K562 (cell line): ENCODE results near the gene NAA38. TPM values are rescaled to one million over a fixed set of nuclear protein-coding genes. Genes with fewer than 3 reads are reported as not detected.

Experiments
- MED1 ChIP-seq: sonication (generic); formaldehyde crosslinking; IDR thresholded peaks from 2 replicates; pipeline ENCODE4 v1.8.1; 2023; ENCODE audit warnings: missing genetic modification reagents, borderline replicate concordance
- MTA2 ChIP-seq: fragments of 450-650 bp; IDR thresholded peaks from 2 replicates; pipeline ENCODE4 v1.6.1; 2016; ENCODE audit warnings: low read depth
- RBM22 ChIP-seq: fragments of 200-400 bp; formaldehyde crosslinking; IDR thresholded peaks from 2 replicates; pipeline ENCODE4 v1.6.1; 2018; ENCODE audit warnings: low read length, low read depth; ENCODE audit not compliant: poor library complexity, severe bottlenecking
- RBM34 ChIP-seq: fragments of 200-400 bp; formaldehyde crosslinking; IDR thresholded peaks from 2 replicates; pipeline ENCODE4 v1.6.1; 2018; ENCODE audit warnings: low read length, borderline replicate concordance; ENCODE audit not compliant: insufficient read depth
- ZFPM2 ChIP-seq: fragments of 250-450 bp; sonication (Bioruptor Pico); IDR thresholded peaks from 2 replicates; pipeline ENCODE4 v1.5.1; 2022; ENCODE audit warnings: mild to moderate bottlenecking
- polyA plus RNA-seq, 8 experiments: library from polyadenylated mRNA; depleted of rRNA in 4 of 8; stranded (reverse) in 5 of 8; unstranded in 3 of 8; fragments of >200 nt; fragmentation: Nextera tagmentation in 2 of 8; fragmentation: Illumina TruSeq in 1 of 8; extraction: Ambion mirVana in 2 of 8; extraction: Trizol in 1 of 8; gene quantifications; 2 replicates each; pipeline versions ENCODE4 v1.2.1 to v1.2.3, GENCODE V29; 2011 to 2014; ENCODE audit warnings: inconsistent platforms in 1 of 8, missing spikeins in 1 of 8
- total RNA-seq, 7 experiments: library from RNA; depleted of rRNA in 6 of 7; stranded (reverse); fragments of >200 nt in 6 of 7; fragmentation: Illumina TruSeq in 2 of 7; extraction: Trizol in 2 of 7; gene quantifications; 2 replicates each; pipeline versions ENCODE4 v1.2.1 to v1.2.3, GENCODE V29; 2011 to 2021; ENCODE audit warnings: low replicate concordance in 1 of 7
- TF ChIP-seq, protein P1 (sequence below), 2 experiments: fragments of 150-350 bp in 1 of 2; IDR thresholded peaks; 2 replicates each; pipeline ENCODE4 v1.6.1; 2012 to 2016; ENCODE audit warnings: low read depth in 2 of 2, low read length in 2 of 2, mild to moderate bottlenecking in 1 of 2, moderate library complexity in 1 of 2
- TF ChIP-seq, protein P2 (sequence below), 2 experiments: IDR thresholded peaks; 2 replicates each; pipeline ENCODE4 v1.6.1; 2012; ENCODE audit warnings: improper control_type of control experiment in 2 of 2, low read depth in 2 of 2, low read length in 2 of 2, borderline replicate concordance in 1 of 2
- TF ChIP-seq, protein P3 (sequence below): fragments of 450-650 bp; IDR thresholded peaks from 2 replicates; pipeline ENCODE4 v1.7.1; 2018; ENCODE audit warnings: mild to moderate bottlenecking, low read depth; ENCODE audit not compliant: partially characterized antibody
- TF ChIP-seq, protein P4 (sequence below): fragments of 450-650 bp; IDR thresholded peaks from 2 replicates; pipeline ENCODE4 v1.6.1; 2018; ENCODE audit warnings: mild to moderate bottlenecking, low read depth; ENCODE audit not compliant: partially characterized antibody
- TF ChIP-seq, protein P5 (sequence below), 2 experiments: fragments of 250-450 bp in 1 of 2; fragments of 450-650 bp in 1 of 2; sonication (Bioruptor Pico) in 1 of 2; IDR thresholded peaks; 2 replicates each; pipeline versions ENCODE4 v1.6.1 to v1.8.0; 2016 to 2021; ENCODE audit warnings: mild to moderate bottlenecking in 2 of 2, moderate library complexity in 2 of 2, missing compliant biosample characterization in 1 of 2, missing genetic modification characterization in 1 of 2
- TF ChIP-seq, protein P6 (sequence below): fragments of 250-450 bp; sonication (Bioruptor Pico); IDR thresholded peaks from 2 replicates; pipeline ENCODE4 v1.5.1; 2021; ENCODE audit warnings: mild to moderate bottlenecking

Gene NAA38
- total and polyA plus RNA-seq, 9 of the 15 experiments (the other 6 are each of a cell fraction or from before 2014, with no cell fraction given) = 16.4 to 99.8 (median 57.3) TPM

DNA sequence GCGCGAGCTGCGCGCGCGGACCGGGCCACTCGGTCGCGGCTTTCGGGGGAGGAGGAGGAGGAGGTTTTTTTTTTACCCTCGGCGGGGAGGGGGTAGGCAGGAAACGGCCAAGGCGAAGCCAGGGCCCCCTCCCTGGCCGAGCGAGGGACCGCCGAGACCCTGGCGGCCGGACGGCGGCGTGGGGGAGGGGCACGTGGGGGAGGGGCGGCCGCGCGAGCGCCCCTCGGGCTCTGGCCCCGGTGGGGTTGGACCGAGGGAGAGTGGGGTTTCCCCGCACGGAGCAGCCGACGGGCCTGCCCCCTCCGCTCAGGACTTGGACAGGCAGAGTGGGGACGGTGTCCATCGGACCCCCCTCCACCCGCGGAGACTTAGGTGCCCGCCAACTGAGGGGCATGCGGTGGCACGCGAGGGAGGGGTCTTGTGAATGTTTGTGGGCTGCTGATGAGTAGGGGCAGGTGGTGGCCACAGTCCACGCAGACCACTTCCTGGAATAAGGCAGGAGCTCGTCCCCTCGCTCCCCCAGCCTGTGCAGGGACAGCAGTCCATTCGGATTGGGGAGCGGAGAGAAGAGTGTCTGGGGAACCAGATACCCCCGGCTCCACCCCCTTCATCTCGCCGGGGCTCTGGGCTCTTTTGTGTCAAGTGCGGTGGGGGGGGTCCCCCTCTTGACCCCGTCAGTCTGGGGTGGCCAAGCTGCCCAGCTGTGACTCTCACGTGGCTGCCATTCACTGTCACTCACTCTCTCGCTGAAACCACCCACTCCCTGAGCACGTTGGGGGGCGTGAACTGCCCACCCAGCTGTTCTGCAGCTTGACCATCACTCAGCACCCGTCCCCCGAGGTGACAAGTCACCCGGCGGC, 28.2 kb upstream of the NAA38 start (continued):
- TF ChIP-seq, protein P1, sequence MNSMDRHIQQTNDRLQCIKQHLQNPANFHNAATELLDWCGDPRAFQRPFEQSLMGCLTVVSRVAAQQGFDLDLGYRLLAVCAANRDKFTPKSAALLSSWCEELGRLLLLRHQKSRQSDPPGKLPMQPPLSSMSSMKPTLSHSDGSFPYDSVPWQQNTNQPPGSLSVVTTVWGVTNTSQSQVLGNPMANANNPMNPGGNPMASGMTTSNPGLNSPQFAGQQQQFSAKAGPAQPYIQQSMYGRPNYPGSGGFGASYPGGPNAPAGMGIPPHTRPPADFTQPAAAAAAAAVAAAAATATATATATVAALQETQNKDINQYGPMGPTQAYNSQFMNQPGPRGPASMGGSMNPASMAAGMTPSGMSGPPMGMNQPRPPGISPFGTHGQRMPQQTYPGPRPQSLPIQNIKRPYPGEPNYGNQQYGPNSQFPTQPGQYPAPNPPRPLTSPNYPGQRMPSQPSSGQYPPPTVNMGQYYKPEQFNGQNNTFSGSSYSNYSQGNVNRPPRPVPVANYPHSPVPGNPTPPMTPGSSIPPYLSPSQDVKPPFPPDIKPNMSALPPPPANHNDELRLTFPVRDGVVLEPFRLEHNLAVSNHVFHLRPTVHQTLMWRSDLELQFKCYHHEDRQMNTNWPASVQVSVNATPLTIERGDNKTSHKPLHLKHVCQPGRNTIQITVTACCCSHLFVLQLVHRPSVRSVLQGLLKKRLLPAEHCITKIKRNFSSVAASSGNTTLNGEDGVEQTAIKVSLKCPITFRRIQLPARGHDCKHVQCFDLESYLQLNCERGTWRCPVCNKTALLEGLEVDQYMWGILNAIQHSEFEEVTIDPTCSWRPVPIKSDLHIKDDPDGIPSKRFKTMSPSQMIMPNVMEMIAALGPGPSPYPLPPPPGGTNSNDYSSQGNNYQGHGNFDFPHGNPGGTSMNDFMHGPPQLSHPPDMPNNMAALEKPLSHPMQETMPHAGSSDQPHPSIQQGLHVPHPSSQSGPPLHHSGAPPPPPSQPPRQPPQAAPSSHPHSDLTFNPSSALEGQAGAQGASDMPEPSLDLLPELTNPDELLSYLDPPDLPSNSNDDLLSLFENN (IDR thresholded peaks at IDR 0.05; ENCODE audit: low read depth in 2 of 2, low read length in 2 of 2) = no peak
- no peak for TF ChIP-seq ZFPM2 (CRISPR knock-in tag)
- TF ChIP-seq MED1 (CRISPR knock-in tag) = no peak
- TF ChIP-seq MTA2 = no peak
- TF ChIP-seq, protein P2, sequence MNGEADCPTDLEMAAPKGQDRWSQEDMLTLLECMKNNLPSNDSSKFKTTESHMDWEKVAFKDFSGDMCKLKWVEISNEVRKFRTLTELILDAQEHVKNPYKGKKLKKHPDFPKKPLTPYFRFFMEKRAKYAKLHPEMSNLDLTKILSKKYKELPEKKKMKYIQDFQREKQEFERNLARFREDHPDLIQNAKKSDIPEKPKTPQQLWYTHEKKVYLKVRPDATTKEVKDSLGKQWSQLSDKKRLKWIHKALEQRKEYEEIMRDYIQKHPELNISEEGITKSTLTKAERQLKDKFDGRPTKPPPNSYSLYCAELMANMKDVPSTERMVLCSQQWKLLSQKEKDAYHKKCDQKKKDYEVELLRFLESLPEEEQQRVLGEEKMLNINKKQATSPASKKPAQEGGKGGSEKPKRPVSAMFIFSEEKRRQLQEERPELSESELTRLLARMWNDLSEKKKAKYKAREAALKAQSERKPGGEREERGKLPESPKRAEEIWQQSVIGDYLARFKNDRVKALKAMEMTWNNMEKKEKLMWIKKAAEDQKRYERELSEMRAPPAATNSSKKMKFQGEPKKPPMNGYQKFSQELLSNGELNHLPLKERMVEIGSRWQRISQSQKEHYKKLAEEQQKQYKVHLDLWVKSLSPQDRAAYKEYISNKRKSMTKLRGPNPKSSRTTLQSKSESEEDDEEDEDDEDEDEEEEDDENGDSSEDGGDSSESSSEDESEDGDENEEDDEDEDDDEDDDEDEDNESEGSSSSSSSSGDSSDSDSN (IDR thresholded peaks at IDR 0.05; ENCODE audit: borderline replicate concordance in 1 of 2, low read depth in 2 of 2, low read length in 2 of 2) = 0 out of 4 replicates have a peak, but pooled peaks of 1 of the 2 experiments have one; percentile 10
- TF ChIP-seq, protein P3, sequence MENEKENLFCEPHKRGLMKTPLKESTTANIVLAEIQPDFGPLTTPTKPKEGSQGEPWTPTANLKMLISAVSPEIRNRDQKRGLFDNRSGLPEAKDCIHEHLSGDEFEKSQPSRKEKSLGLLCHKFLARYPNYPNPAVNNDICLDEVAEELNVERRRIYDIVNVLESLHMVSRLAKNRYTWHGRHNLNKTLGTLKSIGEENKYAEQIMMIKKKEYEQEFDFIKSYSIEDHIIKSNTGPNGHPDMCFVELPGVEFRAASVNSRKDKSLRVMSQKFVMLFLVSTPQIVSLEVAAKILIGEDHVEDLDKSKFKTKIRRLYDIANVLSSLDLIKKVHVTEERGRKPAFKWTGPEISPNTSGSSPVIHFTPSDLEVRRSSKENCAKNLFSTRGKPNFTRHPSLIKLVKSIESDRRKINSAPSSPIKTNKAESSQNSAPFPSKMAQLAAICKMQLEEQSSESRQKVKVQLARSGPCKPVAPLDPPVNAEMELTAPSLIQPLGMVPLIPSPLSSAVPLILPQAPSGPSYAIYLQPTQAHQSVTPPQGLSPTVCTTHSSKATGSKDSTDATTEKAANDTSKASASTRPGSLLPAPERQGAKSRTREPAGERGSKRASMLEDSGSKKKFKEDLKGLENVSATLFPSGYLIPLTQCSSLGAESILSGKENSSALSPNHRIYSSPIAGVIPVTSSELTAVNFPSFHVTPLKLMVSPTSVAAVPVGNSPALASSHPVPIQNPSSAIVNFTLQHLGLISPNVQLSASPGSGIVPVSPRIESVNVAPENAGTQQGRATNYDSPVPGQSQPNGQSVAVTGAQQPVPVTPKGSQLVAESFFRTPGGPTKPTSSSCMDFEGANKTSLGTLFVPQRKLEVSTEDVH = no peak
- TF ChIP-seq RBM34 = no peak
- no peak for TF ChIP-seq RBM22
- TF ChIP-seq, protein P4, sequence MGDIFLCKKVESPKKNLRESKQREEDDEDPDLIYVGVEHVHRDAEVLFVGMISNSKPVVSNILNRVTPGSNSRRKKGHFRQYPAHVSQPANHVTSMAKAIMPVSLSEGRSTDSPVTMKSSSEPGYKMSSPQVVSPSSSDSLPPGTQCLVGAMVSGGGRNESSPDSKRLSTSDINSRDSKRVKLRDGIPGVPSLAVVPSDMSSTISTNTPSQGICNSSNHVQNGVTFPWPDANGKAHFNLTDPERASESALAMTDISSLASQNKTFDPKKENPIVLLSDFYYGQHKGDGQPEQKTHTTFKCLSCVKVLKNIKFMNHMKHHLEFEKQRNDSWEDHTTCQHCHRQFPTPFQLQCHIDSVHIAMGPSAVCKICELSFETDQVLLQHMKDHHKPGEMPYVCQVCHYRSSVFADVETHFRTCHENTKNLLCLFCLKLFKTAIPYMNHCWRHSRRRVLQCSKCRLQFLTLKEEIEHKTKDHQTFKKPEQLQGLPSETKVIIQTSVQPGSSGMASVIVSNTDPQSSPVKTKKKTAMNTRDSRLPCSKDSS = no peak
- TF ChIP-seq, protein P5, sequence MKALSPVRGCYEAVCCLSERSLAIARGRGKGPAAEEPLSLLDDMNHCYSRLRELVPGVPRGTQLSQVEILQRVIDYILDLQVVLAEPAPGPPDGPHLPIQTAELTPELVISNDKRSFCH (CRISPR knock-in tag; IDR thresholded peaks at IDR 0.05) = no peak
- TF ChIP-seq, protein P5 (tag; IDR thresholded peaks at IDR 0.05) = no peak
- TF ChIP-seq, protein P6, sequence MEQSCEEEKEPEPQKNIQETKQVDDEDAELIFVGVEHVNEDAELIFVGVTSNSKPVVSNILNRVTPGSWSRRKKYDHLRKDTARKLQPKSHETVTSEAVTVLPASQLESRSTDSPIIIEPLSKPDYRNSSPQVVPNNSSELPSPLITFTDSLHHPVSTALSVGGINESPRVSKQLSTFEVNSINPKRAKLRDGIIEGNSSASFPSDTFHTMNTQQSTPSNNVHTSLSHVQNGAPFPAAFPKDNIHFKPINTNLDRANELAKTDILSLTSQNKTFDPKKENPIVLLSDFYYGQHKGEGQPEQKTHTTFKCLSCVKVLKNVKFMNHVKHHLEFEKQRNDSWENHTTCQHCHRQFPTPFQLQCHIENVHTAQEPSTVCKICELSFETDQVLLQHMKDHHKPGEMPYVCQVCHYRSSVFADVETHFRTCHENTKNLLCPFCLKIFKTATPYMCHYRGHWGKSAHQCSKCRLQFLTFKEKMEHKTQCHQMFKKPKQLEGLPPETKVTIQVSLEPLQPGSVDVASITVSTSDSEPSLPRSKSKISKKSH (CRISPR knock-in tag) = no peak
